ENCODE results near the gene PTPRS.
A peak's percentile ranks its signal among the peaks of the same experiment; 100 is the strongest.

Gene PTPRS

GRCh38 chr19:5299137-5299536, 41.5 kb downstream of the PTPRS start:
- no peak for DNase-seq
- TF ChIP-seq GATA1 (IDR thresholded peaks at IDR 0.05; ENCODE audit: low read depth, low read length), result no peak
- no peak for TF ChIP-seq POLR2A (IDR thresholded peaks at IDR 0.05; ENCODE audit: low read length)

GRCh38 chr19:5298471-5298901, 42.1 kb downstream of the PTPRS start:
- TF ChIP-seq POLR2A (IDR thresholded peaks at IDR 0.05; ENCODE audit: low read length), result no peak
- TF ChIP-seq GATA1 (IDR thresholded peaks at IDR 0.05; ENCODE audit: low read depth, low read length), result no peak
- DNase-seq, result no peak

GRCh38 chr19:5297272-5297669, 43.3 kb downstream of the PTPRS start:
- no peak for DNase-seq
- no peak for TF ChIP-seq GATA1 (IDR thresholded peaks at IDR 0.05; ENCODE audit: low read depth, low read length)
- no peak for TF ChIP-seq POLR2A (IDR thresholded peaks at IDR 0.05; ENCODE audit: low read length)

- TF ChIP-seq POLR2A (IDR thresholded peaks at IDR 0.05; ENCODE audit: low read length) (no peak), GATA1 (IDR thresholded peaks at IDR 0.05; ENCODE audit: low read depth, low read length) (no peak)
- no peak for DNase-seq
Measured at GRCh38 chr19:5296457-5297271, 43.9 kb downstream of the PTPRS start.

- DNase-seq, result no peak
- TF ChIP-seq POLR2A (IDR thresholded peaks at IDR 0.05; ENCODE audit: low read length) (no peak), GATA1 (IDR thresholded peaks at IDR 0.05; ENCODE audit: low read depth, low read length) (no peak)
Measured at GRCh38 chr19:5296021-5296420, 44.6 kb downstream of the PTPRS start.

- TF ChIP-seq POLR2A (IDR thresholded peaks at IDR 0.05; ENCODE audit: low read length) (no peak), GATA1 (IDR thresholded peaks at IDR 0.05; ENCODE audit: low read depth, low read length) (no peak)
- no peak for DNase-seq
Measured at GRCh38 chr19:5294403-5295160, 46.0 kb downstream of the PTPRS start.

- TF ChIP-seq GATA1 (IDR thresholded peaks at IDR 0.05; ENCODE audit: low read depth, low read length) (no peak), POLR2A (IDR thresholded peaks at IDR 0.05; ENCODE audit: low read length) (no peak)
- no peak for DNase-seq
Measured at GRCh38 chr19:5293612-5294378, 46.8 kb downstream of the PTPRS start.

GRCh38 chr19:5292822-5293611, 47.6 kb downstream of the PTPRS start:
- TF ChIP-seq POLR2A (IDR thresholded peaks at IDR 0.05; ENCODE audit: low read length) (no peak), GATA1 (IDR thresholded peaks at IDR 0.05; ENCODE audit: low read depth, low read length) (no peak)
- peak in 1 of 2 experiments; percentile 37 for DNase-seq

GRCh38 chr19:5292453-5292821, 48.2 kb downstream of the PTPRS start:
- TF ChIP-seq POLR2A (IDR thresholded peaks at IDR 0.05; ENCODE audit: low read length), result no peak
- TF ChIP-seq GATA1 (IDR thresholded peaks at IDR 0.05; ENCODE audit: low read depth, low read length), result no peak
- DNase-seq, result no peak

- no peak for DNase-seq
Measured at GRCh38 chr19:5291588-5292193, 48.9 kb downstream of the PTPRS start.

More at GRCh38 chr19:5291588-5292193, 48.9 kb downstream of the PTPRS start:
- TF ChIP-seq POLR2A (IDR thresholded peaks at IDR 0.05; ENCODE audit: low read length) (no peak), GATA1 (IDR thresholded peaks at IDR 0.05; ENCODE audit: low read depth, low read length) (no peak)
